ENCODE data around the gene BTNL3.

- no peak for TF ChIP-seq CTCF (conservative IDR thresholded peaks at IDR 0.05 in 1 of 2, IDR thresholded peaks at IDR 0.05 in 1 of 2; ENCODE audit: extremely low read depth in 1 of 2, insufficient read depth in 1 of 2, low read depth in 1 of 2, low read length in 2 of 2)
- no peak for TF ChIP-seq EZH2 (IDR thresholded peaks at IDR 0.05; ENCODE audit: borderline replicate concordance, low read length)
Measured at GRCh38 chr5:180970875-180971274, 17.8 kb upstream of the BTNL3 start.
